Epithelial cell of proximal tubule (primary cell): ENCODE results near the gene ZNHIT6. TPM values are rescaled to one million over a fixed set of nuclear protein-coding genes. Genes with fewer than 3 reads are reported as not detected.

Experiments
- DNase-seq: peaks from one replicate; pipeline ENCODE4 v3.0.0-alpha.2; 2011; ENCODE audit warnings: low read depth
- H3K4me3 ChIP-seq: 2 replicates; pipeline ENCODE4 v1.5.1; 2011; ENCODE audit warnings: low read depth, mild to moderate bottlenecking, low read length
- total RNA-seq: library from RNA; depleted of rRNA; stranded (reverse); fragments of >200 nt; gene quantifications from 2 replicates; pipeline ENCODE4 v1.2.3, GENCODE V29; 2015
- TF ChIP-seq, protein P1 (sequence below): conservative IDR thresholded peaks from 2 replicates; pipeline ENCODE4 v1.5.1; 2012; ENCODE audit warnings: low read depth, mild to moderate bottlenecking, low read length

The ZNHIT6 gene
- total RNA-seq, 1 donor from 2014 or later = 13.1 TPM

DNA sequence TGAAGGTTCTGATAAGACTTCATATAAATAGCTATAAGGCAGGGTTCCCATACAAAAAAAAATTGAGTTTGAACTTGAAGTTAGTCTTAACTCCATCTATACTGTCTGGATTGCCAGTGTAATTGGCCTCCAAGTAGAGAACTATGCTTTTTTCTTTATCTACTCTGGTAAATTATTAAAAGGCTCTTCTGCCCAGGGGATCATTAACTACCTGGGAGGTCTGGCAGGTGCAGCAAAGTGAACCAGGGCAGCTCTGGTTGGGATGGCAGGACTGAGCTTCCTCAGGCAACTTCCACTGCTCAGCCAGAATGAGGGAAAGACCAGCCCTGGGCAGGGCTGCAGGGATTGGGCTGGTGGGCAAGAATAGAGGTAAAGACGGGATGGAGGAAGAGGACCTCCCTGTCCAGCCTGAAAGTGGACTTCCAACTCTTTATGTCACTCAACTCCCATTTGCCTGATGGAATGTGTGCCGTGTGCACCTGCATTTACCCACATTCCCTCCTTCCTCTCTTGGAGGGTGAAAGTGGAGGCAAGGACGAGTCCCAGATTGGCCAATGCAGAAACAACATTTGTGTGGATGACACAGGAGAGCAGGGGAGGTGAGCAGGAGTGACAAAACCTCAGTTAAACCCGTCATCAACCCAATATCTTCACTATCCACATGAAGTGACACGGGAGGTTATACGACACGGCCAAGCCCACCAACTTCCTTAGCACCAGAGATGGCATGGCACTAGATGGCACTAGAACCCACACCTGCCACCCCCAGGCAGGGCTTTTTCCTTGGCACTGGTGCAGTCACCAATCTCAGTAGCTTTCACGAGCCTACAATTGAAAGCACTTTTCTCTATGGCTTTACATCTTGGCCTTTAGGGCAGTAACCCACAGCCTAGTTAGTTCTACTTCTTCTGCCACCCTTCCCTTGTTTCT is 102.5 kb downstream of the ZNHIT6 start:
- no peak overlapping the region for H3K4me3 ChIP-seq
- no peak for DNase-seq
- TF ChIP-seq, protein P1, sequence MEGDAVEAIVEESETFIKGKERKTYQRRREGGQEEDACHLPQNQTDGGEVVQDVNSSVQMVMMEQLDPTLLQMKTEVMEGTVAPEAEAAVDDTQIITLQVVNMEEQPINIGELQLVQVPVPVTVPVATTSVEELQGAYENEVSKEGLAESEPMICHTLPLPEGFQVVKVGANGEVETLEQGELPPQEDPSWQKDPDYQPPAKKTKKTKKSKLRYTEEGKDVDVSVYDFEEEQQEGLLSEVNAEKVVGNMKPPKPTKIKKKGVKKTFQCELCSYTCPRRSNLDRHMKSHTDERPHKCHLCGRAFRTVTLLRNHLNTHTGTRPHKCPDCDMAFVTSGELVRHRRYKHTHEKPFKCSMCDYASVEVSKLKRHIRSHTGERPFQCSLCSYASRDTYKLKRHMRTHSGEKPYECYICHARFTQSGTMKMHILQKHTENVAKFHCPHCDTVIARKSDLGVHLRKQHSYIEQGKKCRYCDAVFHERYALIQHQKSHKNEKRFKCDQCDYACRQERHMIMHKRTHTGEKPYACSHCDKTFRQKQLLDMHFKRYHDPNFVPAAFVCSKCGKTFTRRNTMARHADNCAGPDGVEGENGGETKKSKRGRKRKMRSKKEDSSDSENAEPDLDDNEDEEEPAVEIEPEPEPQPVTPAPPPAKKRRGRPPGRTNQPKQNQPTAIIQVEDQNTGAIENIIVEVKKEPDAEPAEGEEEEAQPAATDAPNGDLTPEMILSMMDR = peak; percentile 40

DNA sequence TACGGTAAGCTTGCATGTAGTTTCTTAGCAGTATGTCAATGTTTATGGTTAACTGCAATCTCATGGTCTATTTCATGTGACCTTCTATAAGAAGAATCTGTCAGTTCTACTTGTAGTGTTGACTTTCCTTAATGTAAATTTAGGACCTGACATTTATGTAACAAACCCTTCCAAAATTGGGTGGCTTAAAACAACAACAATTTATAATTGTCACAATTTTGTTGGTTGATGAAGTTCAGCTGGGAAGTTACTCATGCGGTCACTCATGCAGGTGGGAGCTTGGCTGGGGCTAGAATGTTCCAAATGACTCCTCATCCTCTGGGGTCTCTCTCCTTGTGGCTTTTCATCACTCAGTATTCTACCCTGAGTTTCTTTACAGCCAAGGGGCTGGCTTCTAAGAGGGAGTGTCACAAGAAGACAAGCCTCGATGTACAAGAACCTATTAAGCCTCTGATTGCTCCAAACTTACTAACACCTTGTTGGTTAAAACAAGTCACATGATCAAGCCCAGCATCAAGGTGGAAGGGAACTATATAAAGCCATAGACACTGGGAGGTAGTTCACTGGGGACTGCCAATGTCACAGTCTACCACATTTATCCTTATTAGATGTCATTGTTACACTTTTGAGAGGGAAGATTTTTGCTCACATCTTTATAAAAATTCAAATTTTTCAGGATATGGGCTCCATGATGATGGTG is 103.8 kb downstream of the ZNHIT6 start:
- DNase-seq = no peak
- no peak overlapping the region for H3K4me3 ChIP-seq
- TF ChIP-seq, protein P1 = no peak

DNA sequence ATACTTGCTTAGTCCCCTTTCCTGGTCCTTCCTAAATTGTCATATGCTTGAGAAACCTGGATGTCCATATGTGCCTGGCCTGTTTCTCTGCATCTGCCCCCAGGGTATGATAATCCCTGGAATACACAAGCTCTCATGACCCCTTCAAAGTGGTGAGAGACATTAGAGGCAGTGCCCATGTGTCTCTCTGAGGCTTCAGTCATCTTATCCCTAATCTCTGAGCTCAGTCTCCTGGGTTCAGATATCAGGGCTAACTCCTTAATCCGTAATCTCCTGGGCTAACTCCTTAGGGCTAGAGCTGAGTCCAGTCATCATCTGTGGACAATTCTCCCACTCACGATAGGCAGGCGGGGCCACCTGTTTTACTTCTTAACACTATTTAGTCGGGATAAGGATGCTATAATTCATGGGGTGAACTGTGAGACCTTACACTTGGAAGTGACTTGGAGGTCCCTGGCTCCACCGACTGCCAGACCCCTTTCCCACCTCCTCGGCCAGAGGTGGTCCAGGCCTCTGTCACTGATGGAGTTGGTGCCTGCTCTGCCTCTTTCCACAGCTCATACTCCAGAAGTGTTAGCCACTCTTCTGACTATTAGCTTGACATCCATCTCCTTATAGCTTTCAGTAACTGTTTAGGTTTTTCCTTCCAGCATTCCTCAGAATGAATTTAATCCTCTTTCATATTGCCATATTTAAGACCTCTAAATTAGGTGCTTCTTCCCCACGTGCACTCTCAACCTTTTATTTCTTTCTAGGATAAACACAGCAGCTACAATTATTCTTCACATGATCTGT is 105.0 kb downstream of the ZNHIT6 start:
- DNase-seq = no peak
- TF ChIP-seq, protein P1 = no peak
- no peak overlapping the region for H3K4me3 ChIP-seq

DNA sequence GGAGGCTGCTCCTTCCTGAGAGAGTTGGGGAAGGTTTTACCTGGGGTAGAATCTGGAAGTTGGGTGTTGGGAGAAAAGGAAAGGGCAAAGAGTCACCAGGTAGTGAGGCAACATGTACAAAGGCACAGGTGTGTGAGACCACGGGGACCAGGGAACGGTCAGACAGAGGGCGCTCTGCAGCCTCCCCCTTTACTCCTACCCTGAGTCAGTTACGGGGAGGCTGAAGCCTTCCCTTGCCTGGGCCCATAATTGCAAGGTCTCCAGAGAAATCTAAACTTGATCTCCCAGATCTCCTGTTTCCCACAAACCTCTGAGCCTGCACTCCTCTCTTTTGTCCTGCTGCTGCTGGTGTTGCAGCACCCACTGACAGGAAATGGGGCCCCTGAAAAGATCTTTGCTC is 105.7 kb downstream of the ZNHIT6 start:
- TF ChIP-seq, protein P1 = no peak
- no peak for DNase-seq
- H3K4me3 ChIP-seq = no peak overlapping the region

DNA sequence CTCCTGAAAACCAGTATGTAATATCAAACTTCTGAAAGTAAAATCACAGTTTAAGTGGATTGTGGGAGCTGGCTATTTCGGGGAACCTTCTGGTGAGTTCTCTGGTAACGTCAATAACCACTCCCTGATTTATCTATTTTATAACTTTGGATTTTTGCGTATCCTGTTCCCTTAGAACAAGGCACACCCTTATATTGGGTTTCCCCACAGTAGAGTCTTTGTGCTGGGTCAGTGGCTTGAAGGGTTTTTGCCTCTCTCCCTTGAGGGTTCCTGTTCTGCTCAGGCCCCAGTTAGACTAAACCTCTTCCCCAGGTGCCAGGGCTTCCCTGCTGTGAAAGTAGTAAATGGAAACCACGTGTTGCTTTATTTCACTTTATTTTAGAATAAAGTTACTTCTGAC is 106.3 kb downstream of the ZNHIT6 start:
- TF ChIP-seq, protein P1 = no peak
- no peak overlapping the region for H3K4me3 ChIP-seq
- no peak for DNase-seq

DNA sequence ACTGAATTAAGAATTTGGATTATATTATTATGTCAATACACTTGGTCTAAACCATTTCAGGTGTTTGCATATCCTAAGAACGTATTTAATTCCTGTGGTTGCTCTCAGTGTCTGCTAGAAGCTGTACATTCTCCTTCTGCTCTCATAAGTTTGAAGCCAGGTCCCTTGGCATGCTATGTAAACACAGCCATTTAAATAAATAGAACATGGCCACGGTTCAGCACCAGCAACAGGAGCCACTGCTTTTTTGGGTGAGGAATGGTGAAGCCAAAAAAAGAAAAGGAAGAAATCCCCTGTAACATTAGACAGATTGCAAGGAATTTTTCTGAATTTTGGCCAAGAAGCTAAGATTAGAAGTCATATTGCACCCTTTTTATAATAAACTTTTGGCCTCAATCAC is 108.6 kb downstream of the ZNHIT6 start:
- TF ChIP-seq, protein P1 = no peak
- no peak overlapping the region for H3K4me3 ChIP-seq
- no peak for DNase-seq

Other genes starting within 250 kb of the ZNHIT6 start
- 45.9 and 50.9 TPM in 2 replicates for gene DDAH1, start 243.3 kb downstream of the ZNHIT6 start, total RNA-seq
- gene CCN1, start 127.7 kb downstream of the ZNHIT6 start, total RNA-seq = 148 and 348 TPM in 2 replicates